CD4-positive, alpha-beta T cell treated with Interleukin-17A for 4 hours (primary cell): ENCODE results near the gene MAST4.

Experiments used
- DNase-seq: peaks from one replicate; pipeline ENCODE4 v3.0.0-alpha.2; 2020; ENCODE audit warnings: mixed read lengths

MAST4 gene

GRCh38 chr5:67173959-67174358, 577.8 kb downstream of the MAST4 start:
- DNase-seq = no peak

GRCh38 chr5:67176936-67177335, 580.7 kb downstream of the MAST4 start:
- DNase-seq = no peak

- DNase-seq = no peak
Observed at GRCh38 chr5:67178085-67178484, 581.9 kb downstream of the MAST4 start.

GRCh38 chr5:67178966-67179365, 582.8 kb downstream of the MAST4 start:
- DNase-seq = no peak

- DNase-seq = no peak
Observed at GRCh38 chr5:67179697-67180361, 583.6 kb downstream of the MAST4 start.

- DNase-seq = no peak
Observed at GRCh38 chr5:67181648-67182221, 585.5 kb downstream of the MAST4 start.

- DNase-seq = no peak
Observed at GRCh38 chr5:67182301-67182790, 586.2 kb downstream of the MAST4 start.

GRCh38 chr5:67183859-67184258, 587.7 kb downstream of the MAST4 start:
- DNase-seq = no peak

- peak; percentile 39 for DNase-seq
Observed at GRCh38 chr5:67187006-67187715, 591.0 kb downstream of the MAST4 start.

- no peak for DNase-seq
Observed at GRCh38 chr5:67188274-67189078, 592.3 kb downstream of the MAST4 start.

- DNase-seq = no peak
Observed at GRCh38 chr5:67189079-67189354, 592.8 kb downstream of the MAST4 start.

- no peak for DNase-seq
Observed at GRCh38 chr5:67189931-67190330, 593.7 kb downstream of the MAST4 start.

GRCh38 chr5:67190410-67190809, 594.2 kb downstream of the MAST4 start:
- no peak for DNase-seq

- no peak for DNase-seq
Observed at GRCh38 chr5:67190861-67191260, 594.7 kb downstream of the MAST4 start.

- DNase-seq = no peak
Observed at GRCh38 chr5:67192719-67193438, 596.7 kb downstream of the MAST4 start.

- DNase-seq = no peak
Observed at GRCh38 chr5:67193439-67193807, 597.2 kb downstream of the MAST4 start.

GRCh38 chr5:67194166-67194565, 598.0 kb downstream of the MAST4 start:
- DNase-seq = no peak

- no peak for DNase-seq
Observed at GRCh38 chr5:67195406-67196275, 599.4 kb downstream of the MAST4 start.

GRCh38 chr5:67196537-67197059, 600.4 kb downstream of the MAST4 start, which contains the start of gene CD180:
Gene CD180 (minus strand): TSS chr5:67196799. CDS start chr5:67196641, 158 bp downstream.
- no peak for DNase-seq

- DNase-seq = no peak
Observed at GRCh38 chr5:67197536-67197935, 601.3 kb downstream of the MAST4 start.

- no peak for DNase-seq
Observed at GRCh38 chr5:67198917-67199316, 602.7 kb downstream of the MAST4 start.
